ENCODE results near the gene SIGLEC7.
"Not testable (repeated sequence)": the region's sequence is repeated elsewhere in the genome, so short reads cannot be mapped to it uniquely, and the experiment has no call there.

The SIGLEC7 gene

DNA sequence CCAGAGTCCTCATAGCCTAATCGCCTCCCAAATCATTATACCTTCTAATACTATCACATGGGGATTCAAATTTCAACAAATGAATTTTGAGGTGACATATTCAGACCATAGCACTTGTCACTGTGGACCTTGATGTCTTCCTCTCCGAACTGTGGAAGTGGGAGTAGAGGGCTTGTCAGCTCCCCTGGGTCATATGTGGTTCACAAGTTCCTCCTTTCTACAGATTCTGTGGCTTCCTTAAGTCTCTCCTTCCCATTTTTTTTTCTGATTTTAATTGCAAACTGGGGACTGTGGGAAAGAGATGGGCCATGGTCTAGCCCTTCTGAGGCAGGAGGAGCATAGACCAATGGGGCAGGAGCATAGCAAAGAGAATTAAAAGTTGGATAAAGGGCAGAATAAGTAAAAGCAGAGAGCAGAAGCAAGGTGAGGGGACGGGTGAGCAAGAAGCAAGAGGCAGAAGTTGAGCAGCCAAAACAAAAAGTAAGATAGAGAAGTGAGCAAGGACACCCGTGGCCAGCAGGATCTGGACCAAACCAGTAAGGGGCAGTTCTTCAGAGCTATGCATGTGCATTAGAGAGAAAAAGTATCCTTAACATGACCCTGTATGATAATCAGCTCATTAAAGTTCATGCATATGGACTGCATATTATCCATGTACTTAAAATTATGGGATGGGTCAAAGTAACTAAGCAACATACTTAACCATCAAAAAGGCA lies 2.6 kb upstream of the SIGLEC7 start:
- no peak for DNase-seq

DNA sequence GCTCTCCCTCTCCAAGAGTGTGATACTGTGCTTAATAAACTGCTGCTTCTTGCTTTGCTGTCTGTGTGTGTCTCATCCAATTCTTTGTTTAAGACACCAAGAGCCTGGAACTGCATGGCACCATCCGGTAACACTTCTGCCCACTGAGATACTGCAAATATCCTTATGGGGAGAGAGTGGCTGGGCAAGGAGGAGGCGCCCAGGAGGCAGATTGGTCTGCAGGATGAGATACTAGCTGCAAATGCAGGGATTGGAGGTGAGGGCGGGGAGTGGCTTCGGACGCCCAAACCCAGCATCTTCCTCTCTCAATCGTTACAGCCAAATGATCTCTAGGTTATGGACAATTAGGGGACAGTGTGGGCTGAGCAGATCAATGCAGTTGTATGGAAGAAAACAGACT lies 1.7 kb upstream of the SIGLEC7 start:
- no peak for DNase-seq

DNA sequence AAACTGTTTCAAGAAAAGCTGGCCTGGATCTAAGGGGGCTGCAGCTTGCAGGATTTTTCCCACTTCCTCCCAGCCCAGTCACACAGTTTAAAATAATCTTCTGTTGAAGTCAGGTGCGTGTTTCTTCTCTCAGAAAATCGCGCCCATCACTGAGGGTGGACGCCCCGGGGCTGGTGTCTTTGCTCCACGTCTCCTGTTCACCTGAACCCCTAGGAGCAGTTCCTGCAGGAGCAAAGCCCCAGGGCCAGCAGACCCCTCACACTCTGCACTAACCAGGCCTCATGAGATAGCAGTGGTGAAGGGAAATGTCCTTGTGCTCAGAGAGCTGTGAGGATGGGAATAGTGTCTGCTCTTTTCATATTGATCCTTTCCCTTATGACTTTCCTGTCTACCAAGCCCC lies 920 bp upstream of the SIGLEC7 start:
- DNase-seq: no peak

DNA sequence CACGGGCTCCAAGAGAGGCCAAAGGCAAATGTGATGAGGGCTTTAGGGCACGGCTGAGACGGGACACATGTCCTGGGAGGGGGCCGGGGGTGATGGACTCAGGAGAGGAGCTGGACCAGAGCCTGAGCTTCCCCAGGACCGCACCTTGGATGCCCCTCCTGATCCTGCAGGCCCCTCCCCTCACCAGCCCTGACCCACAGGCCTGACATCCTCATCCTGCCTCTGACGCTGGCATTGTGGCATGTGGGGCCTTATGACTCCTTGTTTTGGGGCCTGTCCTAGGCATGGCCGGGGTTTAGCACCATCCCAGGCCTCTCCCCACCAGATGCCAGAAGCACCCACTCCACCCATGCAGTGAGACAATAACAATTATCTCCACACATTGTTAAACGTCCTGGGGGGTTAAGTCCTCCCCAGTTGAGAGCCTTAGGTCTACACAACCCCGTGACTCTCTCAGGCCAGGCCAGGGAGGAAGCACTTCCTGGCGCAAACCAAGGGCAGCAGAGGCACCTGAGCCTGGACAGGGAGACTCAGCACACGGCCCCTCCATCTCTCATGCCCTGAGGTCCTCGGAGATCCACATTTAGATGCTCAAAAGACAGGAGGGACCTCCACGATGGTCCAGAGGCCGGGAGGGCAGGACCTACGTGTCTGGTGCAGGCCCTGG lies 841 bp downstream of the SIGLEC7 start:
- DNase-seq: not testable (repeated sequence)

DNA sequence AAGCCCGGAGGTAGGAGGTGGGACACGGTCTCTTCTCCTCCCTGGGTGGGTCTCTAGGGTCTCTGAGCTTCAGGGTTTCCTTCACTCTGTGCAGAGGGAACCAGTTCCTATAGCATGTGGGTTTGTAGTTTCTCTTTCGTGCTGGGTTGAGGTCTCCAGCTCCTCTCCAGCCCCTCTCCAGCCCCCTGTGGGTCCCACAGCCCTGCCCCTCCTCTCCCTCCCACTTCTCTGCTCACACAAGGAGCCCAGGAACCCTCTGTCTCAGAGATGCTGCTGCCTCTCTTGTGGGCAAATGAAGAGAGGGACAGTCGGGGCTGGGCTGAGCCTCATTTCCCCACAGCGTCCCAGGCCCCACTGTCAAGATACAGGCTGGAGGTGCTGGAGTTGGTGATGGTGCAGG lies 1.4 kb downstream of the SIGLEC7 start:
- no peak for DNase-seq

DNA sequence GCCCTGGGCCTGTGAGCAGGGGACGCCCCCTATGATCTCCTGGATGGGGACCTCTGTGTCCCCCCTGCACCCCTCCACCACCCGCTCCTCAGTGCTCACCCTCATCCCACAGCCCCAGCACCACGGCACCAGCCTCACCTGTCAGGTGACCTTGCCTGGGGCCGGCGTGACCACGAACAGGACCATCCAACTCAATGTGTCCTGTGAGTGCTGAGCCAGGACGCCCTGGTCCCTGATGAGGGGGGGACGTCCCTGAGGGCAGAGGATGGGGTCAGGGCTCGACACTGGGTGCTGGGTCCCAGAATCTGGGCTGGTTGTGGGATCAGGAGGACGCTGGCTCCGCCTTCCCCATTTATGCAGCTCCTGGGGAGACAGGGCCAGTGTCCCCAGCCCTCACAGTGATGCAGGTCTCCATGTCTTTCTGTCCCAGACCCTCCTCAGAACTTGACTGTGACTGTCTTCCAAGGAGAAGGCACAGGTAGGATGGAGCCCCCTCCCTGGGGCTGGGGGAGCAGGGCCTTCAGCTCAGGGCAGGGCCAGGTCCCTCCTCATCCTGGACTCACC lies 2.5 kb downstream of the SIGLEC7 start:
- DNase-seq: no peak

DNA sequence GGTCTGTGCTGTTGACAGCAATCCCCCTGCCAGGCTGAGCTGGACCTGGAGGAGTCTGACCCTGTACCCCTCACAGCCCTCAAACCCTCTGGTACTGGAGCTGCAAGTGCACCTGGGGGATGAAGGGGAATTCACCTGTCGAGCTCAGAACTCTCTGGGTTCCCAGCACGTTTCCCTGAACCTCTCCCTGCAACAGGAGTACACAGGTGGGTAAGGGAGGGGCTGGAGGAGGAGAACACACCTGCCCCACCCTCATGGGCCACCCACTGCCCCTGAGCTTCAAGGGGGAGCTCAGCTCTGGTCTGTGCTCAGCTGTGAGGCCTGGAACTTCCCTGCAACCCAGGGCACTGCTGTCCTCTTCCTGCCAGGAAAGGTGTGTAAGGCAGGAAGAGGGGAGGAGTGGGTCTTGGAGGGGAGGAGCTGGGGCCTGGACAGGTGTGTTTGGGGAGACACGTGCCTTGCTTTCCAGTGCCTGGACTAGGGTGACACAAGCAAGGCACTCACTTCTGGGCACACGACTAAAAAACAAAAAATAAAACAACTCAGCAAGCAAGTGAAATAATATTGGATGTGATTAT lies 3.9 kb downstream of the SIGLEC7 start:
- DNase-seq: no peak

DNA sequence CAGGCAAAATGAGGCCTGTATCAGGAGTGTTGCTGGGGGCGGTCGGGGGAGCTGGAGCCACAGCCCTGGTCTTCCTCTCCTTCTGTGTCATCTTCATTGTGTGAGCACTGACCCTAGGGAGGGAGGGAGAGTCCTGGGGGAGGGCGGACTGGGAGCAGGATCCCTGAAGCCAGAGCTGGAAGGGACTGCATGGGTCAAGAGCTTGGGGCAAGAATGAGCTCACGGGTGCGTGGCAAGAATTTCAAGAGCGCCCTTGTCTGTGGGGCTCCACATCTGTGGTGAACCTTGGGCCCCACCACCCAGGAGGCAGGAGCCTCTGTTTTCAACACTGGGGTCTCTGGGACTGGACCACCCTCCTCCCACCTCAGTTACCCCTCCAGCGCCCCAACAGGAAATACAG lies 4.7 kb downstream of the SIGLEC7 start:
- DNase-seq: no peak

DNA sequence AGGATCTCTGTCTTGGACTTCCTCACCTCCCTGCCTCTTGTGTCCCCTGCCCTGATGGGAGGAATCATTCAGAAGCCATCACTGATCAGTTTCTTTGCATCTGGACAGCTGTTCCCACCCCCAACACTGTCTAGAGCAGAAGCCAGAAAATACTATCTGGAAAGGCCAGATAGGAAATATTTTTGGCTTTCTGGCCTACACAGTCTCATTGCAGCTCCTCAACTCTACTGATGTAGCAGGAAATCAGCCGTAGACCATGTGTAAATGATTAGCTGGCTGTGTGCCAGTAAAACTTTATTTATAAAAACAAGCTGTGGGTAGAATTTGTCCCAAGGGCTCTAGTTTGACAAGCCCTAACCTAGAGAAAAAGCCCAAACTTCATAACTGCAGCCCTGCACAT lies 5.6 kb downstream of the SIGLEC7 start:
- DNase-seq: no peak

DNA sequence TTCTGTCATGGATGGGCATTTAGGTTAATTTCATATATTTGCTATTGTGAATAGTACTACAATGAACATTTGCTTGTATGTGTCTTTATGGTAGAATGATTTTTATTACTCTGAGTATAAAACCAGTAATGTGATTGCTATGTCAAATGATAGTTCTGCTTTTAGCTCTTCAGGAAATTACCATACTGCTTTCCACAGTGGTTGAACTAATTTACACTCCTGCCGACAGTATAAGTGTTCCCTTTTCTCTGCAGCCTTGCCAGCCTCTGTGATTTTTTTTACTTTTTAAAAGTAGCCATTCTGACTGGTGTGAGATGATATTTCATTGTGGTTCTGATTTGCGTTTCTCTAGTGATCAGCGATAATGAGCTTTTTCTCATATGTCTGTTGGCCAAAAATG lies 6.5 kb downstream of the SIGLEC7 start:
- DNase-seq: no peak

DNA sequence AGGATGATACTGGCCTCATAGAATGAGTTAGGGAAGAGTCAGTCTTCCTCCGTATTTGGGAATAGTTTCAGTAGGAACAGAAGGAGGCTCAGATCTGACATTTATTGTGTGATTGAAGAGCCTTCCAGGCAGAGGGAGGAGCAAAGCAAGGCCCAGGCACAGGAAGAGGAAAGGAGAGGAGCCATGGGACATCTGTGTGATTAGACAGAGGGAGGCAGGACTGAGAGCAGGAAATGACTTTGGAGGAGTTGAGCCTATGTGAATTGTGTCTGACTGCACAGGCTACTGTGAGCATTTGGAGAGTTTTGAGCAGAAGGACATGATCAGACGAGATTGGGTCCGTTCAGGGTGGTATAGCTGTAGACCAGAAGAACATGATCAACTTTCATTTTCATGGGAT lies 8.5 kb downstream of the SIGLEC7 start:
- no peak for DNase-seq

DNA sequence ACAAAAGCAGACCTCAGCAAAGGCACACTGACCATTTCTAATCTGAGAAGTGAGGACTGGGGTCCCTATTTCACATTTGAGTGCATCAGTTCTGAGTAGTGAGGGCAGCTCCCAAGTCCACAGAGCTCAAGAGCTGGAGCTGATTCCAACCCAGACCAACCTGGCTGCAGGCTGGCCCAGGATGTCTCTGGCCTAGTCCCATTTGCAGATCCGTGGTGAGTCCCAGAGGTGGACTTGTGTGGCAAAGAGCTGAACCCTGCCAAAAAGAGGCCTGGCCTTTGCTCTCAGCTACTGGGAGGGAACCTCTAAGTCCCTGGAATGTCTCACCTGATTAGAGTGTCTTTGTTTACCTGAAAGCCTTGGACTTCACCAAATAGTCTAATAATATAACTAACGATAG lies 14.6 kb downstream of the SIGLEC7 start:
- no peak for DNase-seq

DNA sequence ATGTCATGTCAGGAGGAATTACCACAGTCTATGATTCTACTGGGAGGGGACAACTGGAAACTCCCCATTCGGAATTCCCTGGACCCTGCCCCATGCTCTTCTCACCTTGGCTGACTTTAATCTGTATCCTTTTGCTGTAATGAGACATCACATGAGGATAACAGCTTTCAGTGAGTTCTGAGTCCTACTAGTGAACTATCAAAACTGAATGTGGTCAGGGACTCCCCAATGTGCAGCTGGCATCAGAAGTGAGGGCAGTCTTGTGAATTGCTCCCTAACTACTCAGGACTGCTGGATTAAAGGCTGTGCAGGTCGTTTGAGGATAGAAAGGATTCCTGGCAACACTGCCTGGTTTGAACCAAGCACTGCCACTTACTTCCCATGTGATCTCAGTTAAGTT lies 15.2 kb downstream of the SIGLEC7 start:
- no peak for DNase-seq

DNA sequence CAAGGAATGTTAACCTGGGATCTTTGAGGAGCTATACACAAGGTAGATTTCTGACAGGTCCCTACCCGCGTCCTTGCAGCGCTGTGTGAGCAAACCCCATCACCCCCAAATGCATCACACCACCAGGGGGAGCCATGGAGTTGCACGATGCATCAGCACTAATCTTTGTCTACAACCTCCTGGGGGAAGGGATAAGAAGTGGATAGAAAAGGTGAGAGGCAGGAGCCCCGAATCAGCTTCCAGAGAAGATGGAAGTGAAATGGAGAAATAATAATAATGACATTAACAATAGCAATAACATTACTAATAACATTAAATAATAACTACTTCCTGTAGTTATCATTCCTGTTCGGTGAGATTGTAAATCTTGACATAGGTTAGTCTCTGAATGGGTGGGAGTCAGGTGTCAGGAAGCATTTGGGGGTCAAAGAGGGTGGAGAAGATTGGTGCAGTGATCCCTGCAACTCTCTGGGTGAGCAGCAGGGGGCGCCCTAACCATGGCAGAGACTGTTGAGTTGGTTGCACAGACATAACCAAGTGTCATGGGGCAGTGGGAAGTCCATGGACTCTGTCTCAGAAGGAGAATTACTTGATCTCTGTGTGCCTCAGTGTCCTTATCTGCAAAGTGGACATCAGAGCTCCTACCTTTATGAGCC lies 16.5 kb downstream of the SIGLEC7 start:
- peak; percentile 5 for DNase-seq

DNA sequence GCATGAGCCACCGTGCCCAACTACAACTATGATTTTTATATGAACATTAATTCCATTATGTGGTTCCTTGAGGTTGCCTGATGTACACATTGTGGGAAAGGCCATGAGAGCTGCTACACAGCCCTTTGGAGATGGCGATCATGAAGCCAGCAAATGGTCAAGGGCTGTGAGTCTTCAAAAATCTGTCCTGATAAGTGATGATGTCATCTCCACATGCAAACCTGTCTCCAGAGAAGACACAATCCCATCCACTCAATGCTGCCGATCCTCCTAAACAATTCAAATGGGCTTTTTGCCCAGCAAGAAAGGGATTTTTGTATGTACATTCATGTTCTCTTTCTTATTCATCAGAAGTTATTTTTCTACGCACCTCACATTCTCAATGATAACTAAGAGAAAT lies 17.6 kb downstream of the SIGLEC7 start:
- DNase-seq: no peak

DNA sequence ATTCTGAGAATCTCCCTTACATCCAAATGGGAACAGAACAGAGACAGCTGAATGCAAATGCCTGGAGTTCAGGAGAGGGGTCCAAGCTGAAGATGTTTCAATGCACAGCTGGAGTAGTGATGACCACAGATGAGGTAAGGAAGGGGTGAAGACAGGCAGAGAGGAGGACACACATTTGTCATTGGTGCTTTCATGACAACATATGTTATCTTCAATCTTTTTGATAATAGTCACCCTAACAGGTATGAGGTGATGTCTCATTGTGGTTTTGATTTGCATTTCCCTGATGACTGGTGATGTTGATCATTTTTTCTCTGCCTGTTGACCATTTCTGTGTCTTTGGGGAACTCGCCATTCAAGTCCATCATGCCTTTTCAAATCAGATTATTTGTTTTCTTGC lies 19.2 kb downstream of the SIGLEC7 start:
- no peak for DNase-seq

DNA sequence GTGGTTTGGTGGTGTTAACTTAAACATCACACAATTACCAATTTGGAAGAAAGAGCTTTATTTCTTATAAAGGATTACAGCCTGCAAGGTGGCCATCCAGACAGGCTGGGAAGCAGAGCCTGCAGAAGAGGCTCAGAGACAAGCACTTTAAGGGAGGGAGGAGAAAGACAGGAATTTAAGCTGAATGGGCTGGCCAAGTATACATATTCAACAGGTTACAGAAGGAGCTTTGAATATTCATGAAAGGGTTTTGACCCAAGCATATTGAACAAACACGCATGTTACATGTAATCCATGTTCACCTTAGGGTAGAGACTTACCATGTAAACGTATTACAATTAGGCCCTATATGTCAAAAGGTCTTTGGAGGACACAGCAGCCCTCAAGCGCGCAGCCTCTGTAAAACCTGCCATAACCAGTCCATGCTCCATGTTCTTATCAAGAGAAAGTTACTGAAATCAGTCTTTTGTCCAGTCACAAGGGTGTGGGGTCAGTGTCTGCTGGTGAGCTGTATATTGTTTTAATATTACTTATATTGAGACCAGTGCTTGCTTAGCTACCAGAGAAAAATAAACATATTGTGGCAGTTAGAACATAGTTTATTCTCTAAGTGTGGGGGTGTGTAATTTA lies 19.9 kb downstream of the SIGLEC7 start:
- no peak for DNase-seq

DNA sequence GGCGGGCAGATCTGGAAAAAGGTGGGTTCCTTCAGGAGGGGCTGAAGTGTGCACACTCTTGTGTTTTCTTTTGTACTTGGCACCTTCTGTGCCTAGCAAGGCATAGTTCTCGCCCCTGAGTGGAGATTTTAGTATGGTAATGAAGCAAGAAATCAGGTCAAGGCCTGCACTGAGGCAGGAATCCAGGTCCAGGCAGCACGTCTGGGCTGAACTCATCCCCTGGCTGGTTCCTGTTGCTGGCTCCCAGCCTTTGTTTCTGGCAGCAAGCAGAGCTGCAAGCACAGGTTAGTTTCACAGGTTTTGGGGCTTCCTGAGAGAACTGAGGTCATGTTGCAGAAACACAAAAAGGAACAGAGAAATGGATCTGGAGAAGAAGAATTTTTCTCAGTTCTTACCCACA lies 21.2 kb downstream of the SIGLEC7 start:
- no peak for DNase-seq

DNA sequence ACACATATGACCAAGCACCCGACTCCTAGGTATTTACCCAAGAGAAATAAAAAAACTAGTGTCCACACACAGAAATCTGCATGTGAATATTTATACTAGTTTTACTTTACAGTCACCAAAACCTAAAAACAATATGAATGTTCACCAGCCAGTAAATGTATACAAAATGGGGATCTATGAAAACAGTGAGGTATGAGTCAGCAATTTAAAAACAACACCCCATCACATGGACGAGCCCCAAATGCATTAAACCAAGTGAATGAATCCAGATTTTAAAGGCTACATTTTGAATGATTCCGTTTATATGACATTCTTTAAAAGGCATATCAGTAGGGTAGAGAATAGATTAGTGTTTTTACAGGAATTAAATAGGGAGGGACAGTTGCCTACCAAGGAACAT lies 22.1 kb downstream of the SIGLEC7 start:
- DNase-seq: no peak

DNA sequence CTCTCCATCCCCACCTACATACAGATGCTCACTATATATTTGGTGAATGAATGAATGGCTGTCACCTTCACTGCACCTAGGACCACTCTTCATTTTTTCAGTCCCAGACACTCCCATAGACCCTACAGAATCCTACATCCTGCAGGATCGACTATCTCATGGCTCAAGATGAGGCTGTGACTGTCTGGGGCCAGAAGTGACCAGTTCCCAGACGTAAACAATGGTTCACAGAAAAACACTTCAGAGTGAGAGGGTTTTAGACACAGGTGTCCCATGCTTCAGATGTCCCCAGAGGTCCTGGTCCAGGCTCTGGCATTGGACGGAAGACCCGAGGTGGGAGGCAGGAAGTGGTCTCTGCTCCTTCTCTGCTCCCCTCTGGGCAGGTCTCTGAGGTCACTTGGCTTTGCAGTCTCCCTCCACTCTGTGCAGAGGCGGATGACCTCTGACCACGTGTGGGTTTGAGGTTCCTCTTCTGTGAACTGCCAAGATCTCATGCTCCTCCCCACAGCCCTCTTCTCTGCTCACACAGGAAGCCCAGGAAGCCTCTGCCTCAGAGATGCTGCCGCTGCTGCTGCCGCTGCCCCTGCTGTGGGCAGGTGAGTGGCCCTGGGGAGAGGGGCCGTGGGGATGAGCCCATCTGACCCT lies 24.9 kb downstream of the SIGLEC7 start:
- peak; percentile 1 for DNase-seq

DNA sequence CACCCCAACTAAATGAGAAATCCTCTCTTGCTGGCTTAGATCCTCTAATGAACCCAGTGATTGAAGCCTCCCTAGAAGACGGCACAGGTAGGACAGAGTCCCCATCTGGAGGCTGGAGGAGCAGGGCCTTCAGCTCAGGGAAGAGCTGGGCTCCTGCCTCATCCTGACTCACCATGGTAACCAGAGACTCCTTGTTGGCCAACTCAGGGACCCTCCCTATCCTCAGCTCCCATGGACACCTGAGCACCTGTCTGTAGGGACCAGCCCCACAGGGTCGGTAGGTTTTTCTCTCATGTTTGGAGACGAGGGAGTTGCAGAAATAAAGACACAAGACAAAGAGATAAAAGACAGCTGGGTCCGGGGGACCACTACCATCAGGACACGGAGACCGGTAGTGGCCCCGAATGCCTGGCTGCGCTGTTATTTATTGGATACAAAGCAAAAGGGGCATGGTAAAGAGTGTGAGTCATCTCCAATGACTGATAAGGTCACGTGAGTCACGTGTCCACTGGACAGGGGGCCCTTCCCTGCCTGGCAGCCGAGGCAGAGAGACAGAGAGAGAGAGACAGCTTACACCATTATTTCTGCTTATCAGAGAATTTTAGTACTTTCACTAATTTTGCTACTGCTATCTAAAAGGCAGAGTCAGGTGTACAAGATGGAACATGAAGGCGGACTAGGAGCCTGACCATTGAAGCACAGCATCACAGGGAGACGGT lies 26.6 kb downstream of the SIGLEC7 start:
- DNase-seq: no peak
